GM12891 (cell line): Measurements from ENCODE around the gene CABLES1.

Source experiments
- DNase-seq: peaks from one replicate; pipeline ENCODE4 v3.0.0; 2011; ENCODE audit warnings: low spot score; ENCODE audit not compliant: insufficient read length
- FAIRE-seq: peaks from 2 replicates; lab custom pipeline; 2011; peaks lifted over from hg19 to GRCh38; lab: Jason Lieb, UNC
- PAX5 ChIP-seq: IDR thresholded peaks from 2 replicates; pipeline ENCODE4 v1.6.1; 2011; ENCODE audit warnings: low read length, moderate library complexity, mild to moderate bottlenecking; ENCODE audit not compliant: insufficient read depth, severe bottlenecking
- POLR2A ChIP-seq: IDR thresholded peaks from 2 replicates; pipeline ENCODE4 v1.6.1; 2011; ENCODE audit warnings: low read depth, low read length, control low read depth
- POLR2AphosphoS5 ChIP-seq: IDR thresholded peaks from 2 replicates; pipeline ENCODE4 v1.6.1; 2011; ENCODE audit warnings: low read depth, low read length, control low read depth
- POU2F2 ChIP-seq: IDR thresholded peaks from 2 replicates; pipeline ENCODE4 v1.6.1; 2011; ENCODE audit warnings: low read depth, mild to moderate bottlenecking, control low read depth, low read length, moderate library complexity
- SPI1 ChIP-seq: IDR thresholded peaks from 2 replicates; pipeline ENCODE4 v1.6.1; 2011; ENCODE audit warnings: low read depth, low read length, control low read depth
- TAF1 ChIP-seq: IDR thresholded peaks from 2 replicates; pipeline ENCODE4 v1.6.1; 2011; ENCODE audit warnings: low read depth, low read length, control low read depth

Gene CABLES1

GRCh38 chr18:23291456-23292205, 156.3 kb downstream of the CABLES1 start:
- no peak for DNase-seq
- no peak for TF ChIP-seq TAF1
- no peak for TF ChIP-seq POLR2AphosphoS5
- TF ChIP-seq SPI1: no peak
- no peak for TF ChIP-seq POU2F2
- no peak for TF ChIP-seq PAX5
- no peak for TF ChIP-seq POLR2A
- no peak for FAIRE-seq

- DNase-seq (no peak), FAIRE-seq (no peak)
- TF ChIP-seq SPI1: no peak
- no peak for TF ChIP-seq TAF1
- no peak for TF ChIP-seq POLR2A
- TF ChIP-seq POLR2AphosphoS5: no peak
- TF ChIP-seq PAX5: no peak
- TF ChIP-seq POU2F2: no peak
Observed at GRCh38 chr18:23300231-23300805, 165.0 kb downstream of the CABLES1 start.

DNA sequence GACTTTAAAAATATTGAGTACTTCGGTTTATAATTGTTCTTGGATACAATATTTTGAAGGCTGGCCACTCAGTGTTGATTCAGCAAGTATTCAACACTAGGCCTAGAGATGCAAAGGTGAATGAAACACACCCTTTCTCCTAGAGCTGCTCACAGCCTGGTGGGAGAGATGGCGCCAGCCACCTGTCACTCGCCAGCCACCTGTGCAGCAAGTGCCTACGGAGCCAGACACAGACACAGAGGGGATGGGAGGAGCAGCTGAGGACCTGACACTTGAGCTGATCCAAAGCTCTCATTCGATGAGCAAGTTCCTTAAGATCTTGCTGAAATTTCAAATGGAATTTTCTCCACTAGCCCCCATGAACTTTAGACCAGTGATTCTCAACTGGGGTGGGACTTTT, 166.7 kb downstream of the CABLES1 start:
- DNase-seq (no peak), FAIRE-seq (no peak)
- TF ChIP-seq POU2F2 (no peak), TAF1 (no peak), PAX5 (no peak), POLR2AphosphoS5 (no peak), POLR2A (no peak), SPI1 (no peak)

- FAIRE-seq (no peak), DNase-seq (no peak)
- no peak for TF ChIP-seq POLR2AphosphoS5
- no peak for TF ChIP-seq TAF1
- no peak for TF ChIP-seq POLR2A
- no peak for TF ChIP-seq PAX5
- TF ChIP-seq POU2F2: no peak
- no peak for TF ChIP-seq SPI1
Observed at GRCh38 chr18:23302511-23302850, 167.2 kb downstream of the CABLES1 start.

- no peak for DNase-seq
- peak; percentile 28 for FAIRE-seq
- TF ChIP-seq POLR2AphosphoS5 (no peak), SPI1 (no peak), POLR2A (no peak)
Observed at GRCh38 chr18:23302851-23303527, 167.7 kb downstream of the CABLES1 start.

- FAIRE-seq: peak; percentile 82
- DNase-seq: no peak
- TF ChIP-seq SPI1 (no peak), POU2F2 (no peak)
Observed at GRCh38 chr18:23306822-23307221, 171.5 kb downstream of the CABLES1 start.

- DNase-seq (peak; percentile 35), FAIRE-seq (peak; percentile 40)
Observed at GRCh38 chr18:23307567-23308295, 172.4 kb downstream of the CABLES1 start.

More at GRCh38 chr18:23307567-23308295, 172.4 kb downstream of the CABLES1 start:
- TF ChIP-seq POLR2AphosphoS5: no peak
- no peak for TF ChIP-seq SPI1
- TF ChIP-seq POLR2A: no peak
- no peak for TF ChIP-seq TAF1
